ENCODE results near the gene SLC22A3. TPM values are rescaled to one million over a fixed set of nuclear protein-coding genes. Genes with fewer than 3 reads are reported as not detected.
"Not testable (repeated sequence)": the region's sequence is repeated elsewhere in the genome, so short reads cannot be mapped to it uniquely, and the experiment has no call there.

Gene SLC22A3
- polyA plus RNA-seq, 2 of the 4 experiments (the other 2 are of a cell fraction): 44.9 to 57.4 TPM

DNA sequence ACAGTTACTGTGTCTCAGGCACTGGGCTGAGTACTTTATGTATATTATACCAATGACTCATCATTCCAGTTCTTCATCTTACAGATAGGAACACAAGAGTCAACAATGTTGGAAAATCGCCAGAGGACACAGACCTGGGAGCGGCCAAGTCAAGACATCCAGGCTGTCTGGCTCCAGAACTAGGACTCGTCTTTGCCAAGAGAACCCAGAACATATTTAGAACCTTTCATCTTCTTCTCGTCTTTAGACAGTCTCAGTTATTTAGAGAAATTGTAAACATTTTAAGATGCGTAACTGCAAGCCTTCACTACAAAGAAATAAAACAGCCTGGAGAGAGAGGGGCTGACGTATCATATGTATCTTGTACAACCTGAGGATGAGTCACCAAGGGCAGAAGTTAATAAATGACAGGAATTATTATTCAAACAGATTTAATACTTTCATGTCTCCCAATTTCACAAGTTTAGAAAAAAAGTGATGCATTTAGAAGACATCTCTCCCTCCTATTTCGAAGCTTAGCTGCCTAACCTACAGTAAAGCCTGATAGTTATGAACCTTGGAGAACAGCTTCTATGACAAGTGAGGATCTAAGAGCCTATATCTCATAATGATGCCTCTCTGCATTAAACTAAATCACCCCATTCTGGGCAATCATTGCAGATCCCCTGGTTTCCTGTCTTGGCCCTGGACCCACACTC lies 43.4 kb downstream of the SLC22A3 start (continued):
- TF ChIP-seq ZNF302 (CRISPR knock-in tag; IDR thresholded peaks at IDR 0.05) (no peak), FOSB (CRISPR knock-in tag; IDR thresholded peaks at IDR 0.05) (no peak), POLR2AphosphoS2 (conservative IDR thresholded peaks at IDR 0.05; ENCODE audit: low read length) (no peak), RAD21 (conservative IDR thresholded peaks at IDR 0.05 in 1 of 2, IDR thresholded peaks at IDR 0.05 in 1 of 2) (peak; percentile 20 to 43; a peak in 3 of 5 replicates)
- TF ChIP-seq, protein P1, sequence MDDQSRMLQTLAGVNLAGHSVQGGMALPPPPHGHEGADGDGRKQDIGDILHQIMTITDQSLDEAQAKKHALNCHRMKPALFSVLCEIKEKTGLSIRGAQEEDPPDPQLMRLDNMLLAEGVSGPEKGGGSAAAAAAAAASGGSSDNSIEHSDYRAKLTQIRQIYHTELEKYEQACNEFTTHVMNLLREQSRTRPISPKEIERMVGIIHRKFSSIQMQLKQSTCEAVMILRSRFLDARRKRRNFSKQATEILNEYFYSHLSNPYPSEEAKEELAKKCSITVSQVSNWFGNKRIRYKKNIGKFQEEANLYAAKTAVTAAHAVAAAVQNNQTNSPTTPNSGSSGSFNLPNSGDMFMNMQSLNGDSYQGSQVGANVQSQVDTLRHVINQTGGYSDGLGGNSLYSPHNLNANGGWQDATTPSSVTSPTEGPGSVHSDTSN (IDR thresholded peaks at IDR 0.05): no peak
- TF ChIP-seq, protein P2, sequence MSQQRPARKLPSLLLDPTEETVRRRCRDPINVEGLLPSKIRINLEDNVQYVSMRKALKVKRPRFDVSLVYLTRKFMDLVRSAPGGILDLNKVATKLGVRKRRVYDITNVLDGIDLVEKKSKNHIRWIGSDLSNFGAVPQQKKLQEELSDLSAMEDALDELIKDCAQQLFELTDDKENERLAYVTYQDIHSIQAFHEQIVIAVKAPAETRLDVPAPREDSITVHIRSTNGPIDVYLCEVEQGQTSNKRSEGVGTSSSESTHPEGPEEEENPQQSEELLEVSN (IDR thresholded peaks at IDR 0.05; ENCODE audit: borderline replicate concordance, low read depth): peak; percentile 56; the same call in 1 of the 2 replicates

DNA sequence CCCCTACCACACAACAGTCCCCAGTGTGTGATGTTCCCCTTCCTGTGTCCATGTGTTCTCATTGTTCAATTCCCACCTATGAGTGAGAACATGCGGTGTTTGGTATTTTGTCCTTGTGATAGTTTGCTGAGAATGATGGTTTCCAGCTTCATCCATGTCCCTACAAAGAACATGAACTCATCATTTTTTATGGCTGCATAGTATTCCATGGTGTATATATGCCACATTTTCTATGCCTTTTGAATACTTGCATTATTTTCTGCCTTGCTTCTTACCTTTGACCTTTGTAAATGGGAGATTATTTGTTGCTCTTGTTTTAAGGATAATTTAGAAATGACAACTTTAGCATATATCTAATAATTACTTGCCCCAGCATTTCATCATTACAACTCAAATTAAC lies 45.3 kb downstream of the SLC22A3 start:
- H3K27ac ChIP-seq: peak overlapping the region; percentile 99 to 100
- peak overlapping the region; percentile 77 for H3K4me2 ChIP-seq
- FAIRE-seq; H3K9me3 ChIP-seq; H3K4me3 ChIP-seq; POLR2A ChIA-PET; CTCF ChIA-PET; DNase-seq (ENCODE audit: low read depth in 1 of 2, low spot score in 1 of 2); ATAC-seq: not testable (repeated sequence)
- WGBS (ENCODE audit: missing lambda C conversion rate): 92% methylated on average over 1 of the region's 1 CpG
- peak; percentile 37; the same call in 1 of the 2 replicates for TF ChIP-seq KDM1A (IDR thresholded peaks at IDR 0.05; ENCODE audit: low read depth)
- peaks cover 88% of the 10 kb centered on the region for H3K4me1 ChIP-seq

DNA sequence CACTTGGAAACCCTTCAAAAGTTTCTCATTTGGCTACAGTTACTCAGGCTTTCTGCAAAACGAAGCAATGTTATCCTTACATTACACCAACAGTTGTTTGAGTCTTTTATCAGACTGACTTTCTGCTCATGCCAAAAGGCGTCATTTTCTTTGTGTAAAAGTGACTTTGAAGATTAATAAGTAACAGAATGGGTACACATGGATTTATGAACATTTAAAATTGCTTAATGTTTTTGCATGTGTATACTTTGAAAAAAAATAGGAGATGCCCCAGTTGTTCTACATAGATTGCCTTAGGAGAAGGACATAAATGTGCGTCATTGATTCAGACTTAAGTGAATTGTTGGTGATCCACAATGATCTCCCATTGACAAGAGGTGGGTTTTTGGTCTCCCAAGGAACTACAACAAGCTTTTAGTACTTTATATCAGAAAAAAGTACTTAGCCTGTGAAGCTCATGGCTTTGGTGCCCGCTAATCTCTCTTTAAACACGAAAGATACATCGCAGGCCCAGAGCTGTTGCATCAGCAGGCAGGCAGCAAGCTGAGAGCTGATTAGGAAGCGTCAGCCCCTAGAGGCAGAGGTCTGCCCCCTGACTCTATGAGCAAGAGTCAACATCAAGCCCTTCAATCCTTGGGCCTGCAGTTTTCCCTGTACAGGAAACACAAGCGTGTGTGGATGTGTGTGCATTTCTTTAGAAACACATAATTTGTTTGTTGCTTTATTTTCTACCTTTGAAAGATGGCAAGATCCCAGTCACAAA lies 45.9 kb downstream of the SLC22A3 start:
- Histone ChIP-seq H3K4me1 (peaks cover 88% of the 10 kb centered on the region), H3K4me2 (peak overlapping the region; percentile 77), H3K27ac (peak overlapping the region; percentile 99 to 100), H3K9me3 (no peaks in the 10 kb centered on the region), H3K4me3 (no peak overlapping the region)
- ATAC-seq (peak; percentile 79 to 81), FAIRE-seq (peak; percentile 59), DNase-seq (ENCODE audit: low read depth in 1 of 2, low spot score in 1 of 2) (peak; percentile 69 to 91)
- ChIA-PET CTCF (interaction anchor here (0.6 to 2.0 kb wide), 9 partner anchors 9 to 306 kb away, joined by 3 to 7 read pairs (median 3); no protein-coding TSS in a partner anchor), POLR2A (interaction anchor here (1.7 kb wide), 1 partner anchor 45 kb away, joined by 19 read pairs; the partner anchor contains the start of gene SLC22A3)
- WGBS (ENCODE audit: missing lambda C conversion rate): 2% methylated on average over 8 of the region's 8 CpGs
- no peak for TF ChIP-seq CBX2 (IDR thresholded peaks at IDR 0.05; ENCODE audit: borderline replicate concordance, low read depth)
- no peak for TF ChIP-seq ZNF302 (CRISPR knock-in tag; IDR thresholded peaks at IDR 0.05)
- TF ChIP-seq, protein P3, sequence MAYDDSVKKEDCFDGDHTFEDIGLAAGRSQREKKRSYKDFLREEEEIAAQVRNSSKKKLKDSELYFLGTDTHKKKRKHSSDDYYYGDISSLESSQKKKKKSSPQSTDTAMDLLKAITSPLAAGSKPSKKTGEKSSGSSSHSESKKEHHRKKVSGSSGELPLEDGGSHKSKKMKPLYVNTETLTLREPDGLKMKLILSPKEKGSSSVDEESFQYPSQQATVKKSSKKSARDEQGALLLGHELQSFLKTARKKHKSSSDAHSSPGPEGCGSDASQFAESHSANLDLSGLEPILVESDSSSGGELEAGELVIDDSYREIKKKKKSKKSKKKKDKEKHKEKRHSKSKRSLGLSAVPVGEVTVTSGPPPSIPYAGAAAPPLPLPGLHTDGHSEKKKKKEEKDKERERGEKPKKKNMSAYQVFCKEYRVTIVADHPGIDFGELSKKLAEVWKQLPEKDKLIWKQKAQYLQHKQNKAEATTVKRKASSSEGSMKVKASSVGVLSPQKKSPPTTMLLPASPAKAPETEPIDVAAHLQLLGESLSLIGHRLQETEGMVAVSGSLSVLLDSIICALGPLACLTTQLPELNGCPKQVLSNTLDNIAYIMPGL (CRISPR knock-in tag; IDR thresholded peaks at IDR 0.05; ENCODE audit: borderline replicate concordance): no peak
- no peak for TF ChIP-seq NPAS2 (CRISPR knock-in tag; IDR thresholded peaks at IDR 0.05; ENCODE audit: borderline replicate concordance)
- TF ChIP-seq, protein P2 (IDR thresholded peaks at IDR 0.05; ENCODE audit: borderline replicate concordance, low read depth): no peak
- TF ChIP-seq EHMT2 (IDR thresholded peaks at IDR 0.05; ENCODE audit: low read depth): no peak
- TF ChIP-seq HDAC2 (IDR thresholded peaks at IDR 0.05): no peak
- TF ChIP-seq MAZ (IDR thresholded peaks at IDR 0.05; ENCODE audit: borderline replicate concordance, low read depth, low read length): no peak
- no peak for TF ChIP-seq SREBF2 (IDR thresholded peaks at IDR 0.05)
- TF ChIP-seq RAD21 (conservative IDR thresholded peaks at IDR 0.05 in 1 of 2, IDR thresholded peaks at IDR 0.05 in 1 of 2): peak in 1 of 2 experiments; percentile 6; a peak in 1 of 5 replicates
- peak; percentile 51 for TF ChIP-seq GATA3 (IDR thresholded peaks at IDR 0.05; ENCODE audit: borderline replicate concordance)
- peak; percentile 74 to 78; a peak in 3 of 5 replicates for TF ChIP-seq EP300 (IDR thresholded peaks at IDR 0.05)
- 0 out of 2 replicates have a peak, but pooled peaks have one; percentile 18 for TF ChIP-seq HOXA7 (CRISPR knock-in tag; IDR thresholded peaks at IDR 0.05)
- no peak for TF ChIP-seq HOXB5 (CRISPR knock-in tag; IDR thresholded peaks at IDR 0.05)
- no peak for TF ChIP-seq NFE2L2 (conservative IDR thresholded peaks at IDR 0.05; ENCODE audit: low read length)
- peak; percentile 52 to 74 for TF ChIP-seq CEBPB (IDR thresholded peaks at IDR 0.05)
- TF ChIP-seq POLR2AphosphoS2 (conservative IDR thresholded peaks at IDR 0.05; ENCODE audit: low read length): no peak
- TF ChIP-seq ZSCAN20 (CRISPR knock-in tag; IDR thresholded peaks at IDR 0.05): no peak
- TF ChIP-seq JUNB (IDR thresholded peaks at IDR 0.05): peak; percentile 65
- TF ChIP-seq CHD4 (IDR thresholded peaks at IDR 0.05; ENCODE audit: borderline replicate concordance): no peak
- 0 out of 3 replicates have a peak, but pooled peaks have one; percentile 17 for TF ChIP-seq SMC3 (IDR thresholded peaks at IDR 0.05)
- no peak for TF ChIP-seq RCOR1 (IDR thresholded peaks at IDR 0.05; ENCODE audit: low read depth, low read length)
- no peak for TF ChIP-seq TP53 (CRISPR knock-in tag; IDR thresholded peaks at IDR 0.05)
- TF ChIP-seq, protein P4, sequence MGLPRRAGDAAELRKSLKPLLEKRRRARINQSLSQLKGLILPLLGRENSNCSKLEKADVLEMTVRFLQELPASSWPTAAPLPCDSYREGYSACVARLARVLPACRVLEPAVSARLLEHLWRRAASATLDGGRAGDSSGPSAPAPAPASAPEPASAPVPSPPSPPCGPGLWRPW (IDR thresholded peaks at IDR 0.05): 0 out of 2 replicates have a peak, but pooled peaks have one; percentile 16
- no peak for TF ChIP-seq FOSL2 (IDR thresholded peaks at IDR 0.05)
- peak; percentile 53 for TF ChIP-seq FOSL2 (CRISPR knock-in tag; IDR thresholded peaks at IDR 0.05)
